EH (cell line): ENCODE measurements around the gene NOCT.
"Not testable (repeated sequence)": the region's sequence is repeated elsewhere in the genome, so short reads cannot be mapped to it uniquely, and the experiment has no call there.

Experiments used
- DNase-seq: peaks from one replicate; pipeline ENCODE4 v3.0.0-alpha.2; 2015; ENCODE audit warnings: low read depth

NOCT gene

GRCh38 chr4:139011225-139011950 is 4.2 kb upstream of the NOCT start:
- DNase-seq: no peak

GRCh38 chr4:139014371-139015268 is 961 bp upstream of the NOCT start:
- peak; percentile 96 for DNase-seq

- peak; percentile 42 for DNase-seq
Observed at GRCh38 chr4:139015948-139016471, 429 bp downstream of the NOCT start.

GRCh38 chr4:139017861-139018260 is 2.3 kb downstream of the NOCT start:
- peak; percentile 54 for DNase-seq

GRCh38 chr4:139018501-139018900 is 2.9 kb downstream of the NOCT start:
- DNase-seq: peak; percentile 28

- peak; percentile 85 for DNase-seq
Observed at GRCh38 chr4:139018971-139019758, 3.6 kb downstream of the NOCT start.

GRCh38 chr4:139020384-139020783 is 4.8 kb downstream of the NOCT start:
- DNase-seq: no peak

GRCh38 chr4:139021071-139021470 is 5.5 kb downstream of the NOCT start:
- not testable (repeated sequence) for DNase-seq

- DNase-seq: no peak
Observed at GRCh38 chr4:139022835-139023234, 7.3 kb downstream of the NOCT start.

- DNase-seq: no peak
Observed at GRCh38 chr4:139024686-139025085, 9.1 kb downstream of the NOCT start.

- peak; percentile 63 for DNase-seq
Observed at GRCh38 chr4:139025841-139026240, 10.3 kb downstream of the NOCT start.

- DNase-seq: no peak
Observed at GRCh38 chr4:139027776-139028175, 12.2 kb downstream of the NOCT start.

- no peak for DNase-seq
Observed at GRCh38 chr4:139028191-139028661, 12.6 kb downstream of the NOCT start.

GRCh38 chr4:139029866-139030363 is 14.3 kb downstream of the NOCT start:
- DNase-seq: not testable (repeated sequence)

GRCh38 chr4:139030614-139031235 is 15.1 kb downstream of the NOCT start:
- DNase-seq: peak; percentile 80

- no peak for DNase-seq
Observed at GRCh38 chr4:139035650-139036049, 20.1 kb downstream of the NOCT start.

GRCh38 chr4:139036885-139037284 is 21.3 kb downstream of the NOCT start:
- DNase-seq: no peak

GRCh38 chr4:139038874-139039443 is 23.4 kb downstream of the NOCT start:
- DNase-seq: no peak

- DNase-seq: no peak
Observed at GRCh38 chr4:139042981-139043460, 27.4 kb downstream of the NOCT start.

- no peak for DNase-seq
Observed at GRCh38 chr4:139044291-139044690, 28.7 kb downstream of the NOCT start.

GRCh38 chr4:139048026-139048425 is 32.4 kb downstream of the NOCT start:
- no peak for DNase-seq
